ENCODE measurements around the gene NLRP1. TPM values are rescaled to one million over a fixed set of nuclear protein-coding genes. Genes with fewer than 3 reads are reported as not detected.

The NLRP1 gene
- total RNA-seq, 1 donor from 2014 or later: 55.4 TPM

- no peak for TF ChIP-seq CTCF (conservative IDR thresholded peaks at IDR 0.05)
- no peak for DNase-seq (ENCODE audit: low read depth, low spot score)
- Mint-ChIP-seq H3K4me1 (peaks cover 27% of the 10 kb centered on the region), H3K9me3 (no peaks in the 10 kb centered on the region), H3K27me3 (ENCODE audit: low read depth) (peaks cover 17% of the 10 kb centered on the region), H3K27ac (ENCODE audit: unreplicated experiment) (no peak overlapping the region), H3K36me3 (ENCODE audit: low read depth) (peaks cover 5% of the 10 kb centered on the region), H3K4me3 (peak overlapping the region; percentile 6)
These were observed 81.8 kb downstream of the NLRP1 start for GRCh38 chr17:5502552-5502951.

- DNase-seq (ENCODE audit: low read depth, low spot score): no peak
- no peak overlapping the region for H3K27ac Mint-ChIP-seq (ENCODE audit: unreplicated experiment)
- peaks cover 24% of the 10 kb centered on the region for H3K27me3 Mint-ChIP-seq (ENCODE audit: low read depth)
- peaks cover 3% of the 10 kb centered on the region for H3K9me3 Mint-ChIP-seq
- H3K4me1 Mint-ChIP-seq: peaks cover 27% of the 10 kb centered on the region
- peak overlapping the region; percentile 99 for H3K4me3 Mint-ChIP-seq
- peaks cover 5% of the 10 kb centered on the region for H3K36me3 Mint-ChIP-seq (ENCODE audit: low read depth)
- TF ChIP-seq CTCF (conservative IDR thresholded peaks at IDR 0.05): no peak
These were observed 82.6 kb downstream of the NLRP1 start for GRCh38 chr17:5501685-5502084.

GRCh38 chr17:5500589-5501391 is 83.5 kb downstream of the NLRP1 start:
- Mint-ChIP-seq H3K27ac (ENCODE audit: unreplicated experiment) (peak overlapping the region; percentile 94), H3K4me1 (peaks cover 27% of the 10 kb centered on the region), H3K4me3 (peak overlapping the region; percentile 99), H3K27me3 (ENCODE audit: low read depth) (peaks cover 30% of the 10 kb centered on the region), H3K36me3 (ENCODE audit: low read depth) (peaks cover 5% of the 10 kb centered on the region), H3K9me3 (peaks cover 3% of the 10 kb centered on the region)
- TF ChIP-seq CTCF (conservative IDR thresholded peaks at IDR 0.05): no peak
- DNase-seq (ENCODE audit: low read depth, low spot score): peak; percentile 97

- Mint-ChIP-seq H3K27me3 (ENCODE audit: low read depth) (peaks cover 35% of the 10 kb centered on the region), H3K4me3 (peak overlapping the region; percentile 99), H3K4me1 (peaks cover 27% of the 10 kb centered on the region), H3K36me3 (ENCODE audit: low read depth) (peaks cover 5% of the 10 kb centered on the region), H3K9me3 (peaks cover 3% of the 10 kb centered on the region), H3K27ac (ENCODE audit: unreplicated experiment) (peak overlapping the region; percentile 94)
- no peak for TF ChIP-seq CTCF (conservative IDR thresholded peaks at IDR 0.05)
- DNase-seq (ENCODE audit: low read depth, low spot score): no peak
These were observed 84.1 kb downstream of the NLRP1 start for GRCh38 chr17:5500247-5500588.

- Mint-ChIP-seq H3K27me3 (ENCODE audit: low read depth) (peaks cover 37% of the 10 kb centered on the region), H3K9me3 (peaks cover 3% of the 10 kb centered on the region), H3K4me1 (peaks cover 27% of the 10 kb centered on the region), H3K4me3 (peak overlapping the region; percentile 99), H3K27ac (ENCODE audit: unreplicated experiment) (no peak overlapping the region), H3K36me3 (ENCODE audit: low read depth) (peaks cover 5% of the 10 kb centered on the region)
- peak; percentile 29 for DNase-seq (ENCODE audit: low read depth, low spot score)
- no peak for TF ChIP-seq CTCF (conservative IDR thresholded peaks at IDR 0.05)
These were observed 84.7 kb downstream of the NLRP1 start for GRCh38 chr17:5499476-5500231.
